Measurements from ENCODE around the gene NTRK2.

The NTRK2 gene

DNA sequence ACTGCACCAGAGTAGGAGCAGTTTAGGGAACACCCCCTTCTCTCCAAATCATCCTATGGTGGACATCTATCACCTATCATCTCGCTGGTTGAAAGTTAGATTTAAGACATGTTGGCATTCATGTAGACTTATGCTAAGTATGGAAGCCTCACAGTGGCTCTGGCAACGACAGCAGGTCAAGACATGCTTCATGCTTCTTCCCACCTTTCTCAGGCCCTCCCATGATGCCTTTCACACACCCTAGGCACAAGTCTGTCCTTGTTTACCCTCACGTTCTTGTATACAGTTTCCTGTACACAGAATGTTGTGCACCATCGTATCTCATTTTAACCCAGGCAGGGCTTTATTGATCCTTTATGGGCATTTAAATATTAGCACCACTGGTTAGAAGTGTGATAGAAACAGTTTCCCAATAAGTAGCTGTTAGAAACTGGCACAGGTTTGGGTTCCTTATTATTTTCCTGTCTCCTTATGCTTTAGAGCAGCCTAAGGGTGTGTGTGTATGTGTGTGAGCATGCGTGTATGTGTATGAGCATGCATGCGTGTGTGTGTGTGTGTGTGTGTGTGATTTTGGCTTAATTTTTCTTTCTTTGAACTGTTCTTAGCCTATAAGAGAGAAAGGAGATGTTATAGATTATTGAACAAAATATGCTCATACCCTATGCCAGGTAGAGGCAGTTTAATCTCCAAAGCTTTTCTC lies 160.6 kb downstream of the NTRK2 start:
- H4K20me1 ChIP-seq (ENCODE audit: insufficient read depth, low read length, poor library complexity, severe bottlenecking) = no peaks in the 10 kb centered on the region
- no peaks in the 10 kb centered on the region for H3K27me3 ChIP-seq (ENCODE audit: insufficient read depth, low read length, poor library complexity, severe bottlenecking)
- H3K4me3 ChIP-seq (ENCODE audit: low read length, poor library complexity, severe bottlenecking) = no peak overlapping the region
- H3K79me2 ChIP-seq (ENCODE audit: insufficient read depth, low read length) = no peaks in the 10 kb centered on the region
- H2AFZ ChIP-seq (ENCODE audit: low read length) = no peak overlapping the region
- H3K9me3 ChIP-seq (ENCODE audit: insufficient read depth, low read depth, low read length) = no peaks in the 10 kb centered on the region; the same call in 1 of the 2 replicates
- H3K9ac ChIP-seq (ENCODE audit: low read depth, low read length, poor library complexity, severe bottlenecking) = no peak overlapping the region
- no peak overlapping the region for H3K4me2 ChIP-seq (ENCODE audit: low read depth, low read length, poor library complexity, severe bottlenecking)
- no peak for TF ChIP-seq EZH2phosphoT487 (IDR thresholded peaks at IDR 0.05; ENCODE audit: borderline replicate concordance)
- TF ChIP-seq, protein P1, sequence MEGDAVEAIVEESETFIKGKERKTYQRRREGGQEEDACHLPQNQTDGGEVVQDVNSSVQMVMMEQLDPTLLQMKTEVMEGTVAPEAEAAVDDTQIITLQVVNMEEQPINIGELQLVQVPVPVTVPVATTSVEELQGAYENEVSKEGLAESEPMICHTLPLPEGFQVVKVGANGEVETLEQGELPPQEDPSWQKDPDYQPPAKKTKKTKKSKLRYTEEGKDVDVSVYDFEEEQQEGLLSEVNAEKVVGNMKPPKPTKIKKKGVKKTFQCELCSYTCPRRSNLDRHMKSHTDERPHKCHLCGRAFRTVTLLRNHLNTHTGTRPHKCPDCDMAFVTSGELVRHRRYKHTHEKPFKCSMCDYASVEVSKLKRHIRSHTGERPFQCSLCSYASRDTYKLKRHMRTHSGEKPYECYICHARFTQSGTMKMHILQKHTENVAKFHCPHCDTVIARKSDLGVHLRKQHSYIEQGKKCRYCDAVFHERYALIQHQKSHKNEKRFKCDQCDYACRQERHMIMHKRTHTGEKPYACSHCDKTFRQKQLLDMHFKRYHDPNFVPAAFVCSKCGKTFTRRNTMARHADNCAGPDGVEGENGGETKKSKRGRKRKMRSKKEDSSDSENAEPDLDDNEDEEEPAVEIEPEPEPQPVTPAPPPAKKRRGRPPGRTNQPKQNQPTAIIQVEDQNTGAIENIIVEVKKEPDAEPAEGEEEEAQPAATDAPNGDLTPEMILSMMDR (conservative IDR thresholded peaks at IDR 0.05; ENCODE audit: low read length) = no peak
- no peaks in the 10 kb centered on the region for H3K9me2 ChIP-seq (replicated peaks; ENCODE audit: low read depth, low read length)
- no peaks in the 10 kb centered on the region for H3K36me3 ChIP-seq (ENCODE audit: insufficient read depth, low read length)
- H3K4me1 ChIP-seq (ENCODE audit: insufficient read depth, low read length, poor library complexity, severe bottlenecking) = no peaks in the 10 kb centered on the region
- H3F3A ChIP-seq (ENCODE audit: low read depth) = no peaks in the 10 kb centered on the region

DNA sequence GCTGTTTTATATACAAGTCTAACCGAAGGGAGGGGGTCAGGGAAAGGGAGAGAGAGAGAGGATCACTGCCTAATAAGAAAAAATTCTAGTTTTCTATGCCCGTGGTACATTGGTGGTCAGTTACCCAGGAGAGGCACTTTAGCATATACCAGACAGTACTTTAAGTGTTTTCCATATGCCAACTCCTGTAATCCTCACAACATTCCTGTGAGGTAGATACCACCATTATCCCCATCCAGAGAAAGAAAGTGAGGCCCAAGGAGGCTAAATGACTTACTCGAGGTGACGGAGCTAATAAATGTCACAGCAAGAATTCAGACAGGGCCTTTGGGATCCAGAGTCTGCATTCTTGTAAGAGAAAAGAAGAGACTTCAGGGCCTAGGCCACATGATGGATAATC lies 161.8 kb downstream of the NTRK2 start:
- H3K4me1 ChIP-seq (ENCODE audit: insufficient read depth, low read length, poor library complexity, severe bottlenecking) = no peaks in the 10 kb centered on the region
- no peaks in the 10 kb centered on the region for H3F3A ChIP-seq (ENCODE audit: low read depth)
- TF ChIP-seq EZH2phosphoT487 (IDR thresholded peaks at IDR 0.05; ENCODE audit: borderline replicate concordance) = no peak
- TF ChIP-seq, protein P1 (conservative IDR thresholded peaks at IDR 0.05; ENCODE audit: low read length) = no peak
- no peaks in the 10 kb centered on the region for H3K9me2 ChIP-seq (replicated peaks; ENCODE audit: low read depth, low read length)
- no peaks in the 10 kb centered on the region for H3K79me2 ChIP-seq (ENCODE audit: insufficient read depth, low read length)
- H2AFZ ChIP-seq (ENCODE audit: low read length) = no peak overlapping the region
- no peak overlapping the region for H3K9ac ChIP-seq (ENCODE audit: low read depth, low read length, poor library complexity, severe bottlenecking)
- H3K36me3 ChIP-seq (ENCODE audit: insufficient read depth, low read length) = no peaks in the 10 kb centered on the region
- no peaks in the 10 kb centered on the region for H4K20me1 ChIP-seq (ENCODE audit: insufficient read depth, low read length, poor library complexity, severe bottlenecking)
- no peaks in the 10 kb centered on the region for H3K27me3 ChIP-seq (ENCODE audit: insufficient read depth, low read length, poor library complexity, severe bottlenecking)
- H3K4me2 ChIP-seq (ENCODE audit: low read depth, low read length, poor library complexity, severe bottlenecking) = no peak overlapping the region
- H3K9me3 ChIP-seq (ENCODE audit: insufficient read depth, low read depth, low read length) = no peaks in the 10 kb centered on the region; the same call in 1 of the 2 replicates
- no peak overlapping the region for H3K4me3 ChIP-seq (ENCODE audit: low read length, poor library complexity, severe bottlenecking)

GRCh38 chr9:84832453-84832852 lies 162.9 kb downstream of the NTRK2 start:
- Histone ChIP-seq H4K20me1 (ENCODE audit: insufficient read depth, low read length, poor library complexity, severe bottlenecking) (no peaks in the 10 kb centered on the region), H3F3A (ENCODE audit: low read depth) (no peaks in the 10 kb centered on the region), H3K79me2 (ENCODE audit: insufficient read depth, low read length) (no peaks in the 10 kb centered on the region), H2AFZ (ENCODE audit: low read length) (no peak overlapping the region), H3K36me3 (ENCODE audit: insufficient read depth, low read length) (no peaks in the 10 kb centered on the region), H3K4me1 (ENCODE audit: insufficient read depth, low read length, poor library complexity, severe bottlenecking) (no peaks in the 10 kb centered on the region), H3K9me2 (replicated peaks; ENCODE audit: low read depth, low read length) (no peaks in the 10 kb centered on the region), H3K27me3 (ENCODE audit: insufficient read depth, low read length, poor library complexity, severe bottlenecking) (no peaks in the 10 kb centered on the region), H3K4me3 (ENCODE audit: low read length, poor library complexity, severe bottlenecking) (no peak overlapping the region), H3K9ac (ENCODE audit: low read depth, low read length, poor library complexity, severe bottlenecking) (no peak overlapping the region), H3K9me3 (ENCODE audit: insufficient read depth, low read depth, low read length) (no peaks in the 10 kb centered on the region; the same call in 1 of the 2 replicates), H3K4me2 (ENCODE audit: low read depth, low read length, poor library complexity, severe bottlenecking) (no peak overlapping the region)
- TF ChIP-seq, protein P1 (conservative IDR thresholded peaks at IDR 0.05; ENCODE audit: low read length) = no peak
- no peak for TF ChIP-seq EZH2phosphoT487 (IDR thresholded peaks at IDR 0.05; ENCODE audit: borderline replicate concordance)

All from Loucy (cell line).